Right cardiac atrium (tissue), 5 donors: ENCODE data around the gene OR8G1. TPM values are rescaled to one million over a fixed set of nuclear protein-coding genes. Genes with fewer than 3 reads are reported as not detected.
A peak's percentile ranks its signal among the peaks of the same experiment; 100 is the strongest.

Experiments
- ATAC-seq, 2 donors: fragments of 200-7000 bp; cut with Tn5 transposase; one replicate each; pipeline versions ENCODE4 v1.8.0 to v1.9.1; 2020; ENCODE audit warnings: moderate library complexity in 2 of 2, mild to moderate bottlenecking in 1 of 2
- DNase-seq, 3 donors: peaks; one replicate each; pipeline ENCODE4 v3.0.0-alpha.2; 2020
- H3K27ac ChIP-seq: one replicate; pipeline ENCODE4 v1.5.1; 2013; ENCODE audit warnings: mild to moderate bottlenecking, low read length, control low read depth, moderate library complexity
- H3K27me3 ChIP-seq: one replicate; pipeline ENCODE4 v1.6.1; 2013; ENCODE audit not compliant: control insufficient read depth, insufficient read depth
- H3K4me1 ChIP-seq: one replicate; pipeline ENCODE4 v1.6.1; 2013; ENCODE audit warnings: low read length; ENCODE audit not compliant: control insufficient read depth, insufficient read depth
- H3K4me3 ChIP-seq: one replicate; pipeline ENCODE4 v1.5.1; 2013; ENCODE audit warnings: low read length, control low read depth
- H3K9me3 ChIP-seq: one replicate; pipeline ENCODE4 v1.6.1; 2013; ENCODE audit warnings: low read length; ENCODE audit not compliant: control insufficient read depth
- WGBS: extraction: QIAGEN DNeasy Blood & Tissue Kit; methylation state at CpG from one replicate; pipeline ENCODE4 v1.1.7; 2013; 5-methylcytosine and 5-hydroxymethylcytosine counted together
- intact Hi-C, 4 donors: fragments of 100-400 bp; cut with DNase I; formaldehyde crosslinking; loops; one replicate each; pipeline versions ENCODE4 v1.11.0 to v1.14.0; 2022 to 2023
- long read RNA-seq, 4 donors: library from polyadenylated mRNA; unstranded; transcript quantifications; one replicate each; pipeline ENCODE4 v2.0.0, GENCODE V29; 2020 to 2021
- polyA plus RNA-seq: library from polyadenylated mRNA; stranded (reverse); fragments of 200-250 nt; gene quantifications from one replicate; pipeline ENCODE4 v1.2.3, GENCODE V29; 2013
- total RNA-seq, 4 donors: library from RNA; stranded (reverse); fragmentation: NEBNext Ultra II Directional; extraction: Animal tissue kit (Norgen Biotek cat#: 25700); gene quantifications; one replicate each; pipeline ENCODE4 v1.2.1, GENCODE V29; 2021
- donor health status: healthy with polysubstance abuse.
- donor health status: DM: no; HTN: yes; CAD: no.
- donor health status: DM: no; HTN: no; CAD: no.
- donor health status: DM: no; HTN: yes; CAD: no; lungs with severe emphysema.
- donor health status: DM: yes; HTN: yes; CAD: no.

The OR8G1 gene
- not detected for total RNA-seq
- not detected for polyA plus RNA-seq
- long read RNA-seq, donor 1, result 0 reads
- long read RNA-seq, donor 2, result 0 reads
- long read RNA-seq, donor 3, result 0 reads
- long read RNA-seq, donor 4, result 0 reads

DNA sequence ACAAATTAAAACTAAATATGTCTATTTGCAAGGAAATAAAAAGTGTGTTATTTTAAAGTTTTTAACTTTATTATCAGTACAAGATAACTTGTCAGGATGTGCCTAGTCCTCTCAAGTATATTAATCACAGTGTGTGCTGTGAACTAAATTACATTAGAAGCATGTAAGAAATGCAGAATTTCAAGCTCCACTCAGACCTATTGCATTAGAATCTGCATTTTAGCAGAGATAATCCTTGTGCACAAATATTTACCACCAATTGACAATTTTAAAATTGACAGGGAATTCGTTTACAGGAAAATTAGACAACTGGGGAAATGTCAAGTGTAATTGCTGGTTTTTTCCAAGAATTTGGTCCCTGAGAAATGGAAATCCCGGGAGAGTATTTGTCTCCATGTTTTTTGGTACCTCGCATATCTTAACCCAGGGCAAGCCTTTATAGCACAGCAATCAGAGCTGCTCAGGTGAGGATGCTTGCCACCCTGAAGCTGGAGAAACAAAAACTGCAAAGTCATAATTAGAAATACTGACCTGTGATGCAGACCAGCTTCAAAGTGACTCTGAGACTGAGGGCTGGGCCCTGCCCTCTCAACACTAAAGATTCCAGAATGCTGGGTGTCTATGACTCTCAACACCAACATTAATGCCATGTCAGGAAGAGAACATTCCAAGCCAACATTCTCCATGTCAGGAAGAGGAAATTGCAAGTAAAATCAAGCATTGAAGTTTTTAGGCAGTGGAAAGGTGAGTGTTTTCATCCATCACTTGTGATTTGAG is at the start of gene OR8G1:
Gene OR8G1, plus strand, starts transcription at position 475 of the 777 bp plus-strand sequence. CDS start 8,581 bp downstream, outside the sequence.
- no peak within 1 kb of the TSS for H3K4me3 ChIP-seq
- H3K27me3 ChIP-seq, result no peaks in the 10 kb centered on the region
- no peaks in the 10 kb centered on the region for H3K9me3 ChIP-seq
- intact Hi-C loops, result no loop called here
- ATAC-seq (no peak), DNase-seq (no peak)
- 61% methylated on average over 3 of the region's 3 CpGs for WGBS
- H3K4me1 ChIP-seq, result no peaks in the 10 kb centered on the region
- H3K27ac ChIP-seq, result no peak within 1 kb of the TSS

- 69% methylated on average over 6 of the region's 6 CpGs for WGBS
- Histone ChIP-seq H3K4me1 (no peaks in the 10 kb centered on the region), H3K27ac (no peak overlapping the region), H3K4me3 (no peak overlapping the region), H3K27me3 (no peaks in the 10 kb centered on the region), H3K9me3 (no peaks in the 10 kb centered on the region)
- ATAC-seq, result no peak
- intact Hi-C loops, result loop anchor here in 2 of 4 donors (10.0 kb wide), 1 partner anchor 119 kb away; no protein-coding TSS in a partner anchor
- no peak for DNase-seq
These were observed 47.5 kb upstream of the OR8G1 start for GRCh38 chr11:124193221-124194010.

GRCh38 chr11:124194293-124195188 is 46.4 kb upstream of the OR8G1 start:
- 52% methylated on average over 6 of the region's 6 CpGs for WGBS
- intact Hi-C loops, result loop anchor here in 2 of 4 donors (10.0 kb wide), 1 partner anchor 120 kb away; no protein-coding TSS in a partner anchor

GRCh38 chr11:124195189-124195734 is 45.6 kb upstream of the OR8G1 start:
- DNase-seq (peak in 2 of 3 donors; percentile 23 to 46), ATAC-seq (peak; percentile 62 to 74)
- no peaks in the 10 kb centered on the region for H3K9me3 ChIP-seq
- no peaks in the 10 kb centered on the region for H3K4me1 ChIP-seq
- WGBS, result 24% methylated on average over 4 of the region's 4 CpGs
- H3K27ac ChIP-seq, result no peak overlapping the region
- no peaks in the 10 kb centered on the region for H3K27me3 ChIP-seq
- no peak overlapping the region for H3K4me3 ChIP-seq
- intact Hi-C loops, result loop anchor here in 2 of 4 donors (10.0 kb wide), 1 partner anchor 120 kb away; no protein-coding TSS in a partner anchor

More at GRCh38 chr11:124194293-124195188, 46.4 kb upstream of the OR8G1 start:
- ATAC-seq (peak; percentile 43 to 73), DNase-seq (peak; percentile 35 to 57 (median 56))
- H3K4me1 ChIP-seq, result no peaks in the 10 kb centered on the region
- no peaks in the 10 kb centered on the region for H3K27me3 ChIP-seq
- H3K9me3 ChIP-seq, result no peaks in the 10 kb centered on the region
- H3K27ac ChIP-seq, result no peak overlapping the region
- H3K4me3 ChIP-seq, result no peak overlapping the region

DNA sequence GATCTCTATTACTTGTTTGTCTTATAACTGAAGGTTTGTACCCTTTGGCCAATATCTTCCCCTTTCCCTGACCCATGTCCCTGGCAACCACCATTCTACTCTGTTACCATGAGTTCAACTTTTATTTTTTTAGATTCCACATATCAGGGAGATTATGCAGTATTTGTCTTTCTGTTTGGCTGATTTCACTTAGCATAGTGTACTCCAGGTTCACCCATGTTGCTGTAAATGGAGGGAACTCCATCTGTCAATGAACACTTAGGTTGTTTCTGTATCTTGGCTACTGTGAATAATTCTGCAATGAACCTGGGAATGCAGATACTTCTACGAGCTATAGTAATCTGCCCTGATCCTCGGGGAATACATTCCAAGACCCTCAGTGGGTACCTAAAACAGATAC is 42.9 kb upstream of the OR8G1 start:
- DNase-seq (no peak), ATAC-seq (no peak)
- Histone ChIP-seq H3K9me3 (no peaks in the 10 kb centered on the region), H3K4me3 (no peak overlapping the region), H3K27ac (no peak overlapping the region), H3K4me1 (no peaks in the 10 kb centered on the region), H3K27me3 (no peaks in the 10 kb centered on the region)
- intact Hi-C loops, result loop anchor here in 2 of 4 donors (10.0 kb wide), 1 partner anchor 123 kb away; no protein-coding TSS in a partner anchor
- 72% methylated on average over 2 of the region's 2 CpGs for WGBS

- DNase-seq, result no peak
- 92% methylated on average over 7 of the region's 7 CpGs for WGBS
- no peaks in the 10 kb centered on the region for H3K9me3 ChIP-seq
- no peak for ATAC-seq
- no peak overlapping the region for H3K4me3 ChIP-seq
- no peaks in the 10 kb centered on the region for H3K4me1 ChIP-seq
- intact Hi-C loops, result loop anchor here in 2 of 4 donors (10.0 kb wide), 1 partner anchor 124 kb away; no protein-coding TSS in a partner anchor
- H3K27me3 ChIP-seq, result no peaks in the 10 kb centered on the region
- H3K27ac ChIP-seq, result no peak overlapping the region
These were observed 42.0 kb upstream of the OR8G1 start for GRCh38 chr11:124198897-124199296.

DNA sequence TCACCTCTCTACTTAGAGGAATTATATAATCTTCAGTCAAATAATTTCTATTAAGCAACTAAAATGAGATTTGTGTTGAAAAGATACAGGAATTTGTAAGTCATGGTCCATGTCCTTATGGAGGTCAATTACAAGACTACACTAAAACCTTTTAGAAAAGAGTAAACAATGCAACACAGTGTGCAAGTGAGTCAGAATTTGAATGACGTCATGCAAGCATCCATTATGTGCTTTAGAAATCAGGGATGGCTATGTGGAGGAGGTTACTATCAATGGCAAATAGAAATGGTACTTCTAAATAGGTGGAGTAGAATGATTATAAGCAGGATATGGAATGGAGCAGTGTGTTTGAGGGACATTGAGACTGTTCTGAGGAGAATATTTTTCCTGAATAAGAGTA is 41.2 kb upstream of the OR8G1 start:
- WGBS, result 60% methylated on average over 1 of the region's 1 CpG
- no peaks in the 10 kb centered on the region for H3K4me1 ChIP-seq
- H3K27ac ChIP-seq, result no peak overlapping the region
- intact Hi-C loops, result loop anchor here in 3 of 4 donors (10.0 kb wide), 1 partner anchor 125 kb away; no protein-coding TSS in a partner anchor
- DNase-seq (no peak), ATAC-seq (no peak)
- H3K4me3 ChIP-seq, result no peak overlapping the region
- no peaks in the 10 kb centered on the region for H3K9me3 ChIP-seq
- no peaks in the 10 kb centered on the region for H3K27me3 ChIP-seq

- DNase-seq, result no peak
- H3K9me3 ChIP-seq, result no peaks in the 10 kb centered on the region
- H3K4me3 ChIP-seq, result no peak overlapping the region
- 94% methylated on average over 16 of the region's 16 CpGs for WGBS
- intact Hi-C loops, result loop anchor here in 1 of 4 donors (10.0 kb wide), 1 partner anchor 126 kb away; no protein-coding TSS in a partner anchor
- no peaks in the 10 kb centered on the region for H3K27me3 ChIP-seq
- H3K4me1 ChIP-seq, result no peaks in the 10 kb centered on the region
- no peak overlapping the region for H3K27ac ChIP-seq
- no peak for ATAC-seq
These were observed 40.2 kb upstream of the OR8G1 start for GRCh38 chr11:124200671-124201070.

GRCh38 chr11:124202951-124203350 is 37.9 kb upstream of the OR8G1 start:
- WGBS, result 48% methylated on average over 3 of the region's 3 CpGs
- intact Hi-C loops, result loop anchor here in 1 of 4 donors (10.0 kb wide), 1 partner anchor 128 kb away; no protein-coding TSS in a partner anchor

GRCh38 chr11:124204008-124204407 is 36.9 kb upstream of the OR8G1 start:
- ATAC-seq, result no peak
- WGBS, result 82% methylated on average over 5 of the region's 5 CpGs
- intact Hi-C loops, result loop anchor here in 1 of 4 donors (10.0 kb wide), 1 partner anchor 129 kb away; no protein-coding TSS in a partner anchor

More at GRCh38 chr11:124202951-124203350, 37.9 kb upstream of the OR8G1 start:
- DNase-seq, result no peak
- Histone ChIP-seq H3K9me3 (no peaks in the 10 kb centered on the region), H3K27ac (no peak overlapping the region), H3K4me3 (no peak overlapping the region), H3K27me3 (no peaks in the 10 kb centered on the region), H3K4me1 (no peaks in the 10 kb centered on the region)
- ATAC-seq, result no peak

More at GRCh38 chr11:124204008-124204407, 36.9 kb upstream of the OR8G1 start:
- no peak overlapping the region for H3K27ac ChIP-seq
- no peak for DNase-seq
- no peaks in the 10 kb centered on the region for H3K4me1 ChIP-seq
- H3K9me3 ChIP-seq, result no peaks in the 10 kb centered on the region
- no peaks in the 10 kb centered on the region for H3K27me3 ChIP-seq
- no peak overlapping the region for H3K4me3 ChIP-seq
